ENCODE measurements around the gene PROP1.
"Not testable (repeated sequence)": the region's sequence is repeated elsewhere in the genome, so short reads cannot be mapped to it uniquely, and the experiment has no call there.

Gene PROP1

DNA sequence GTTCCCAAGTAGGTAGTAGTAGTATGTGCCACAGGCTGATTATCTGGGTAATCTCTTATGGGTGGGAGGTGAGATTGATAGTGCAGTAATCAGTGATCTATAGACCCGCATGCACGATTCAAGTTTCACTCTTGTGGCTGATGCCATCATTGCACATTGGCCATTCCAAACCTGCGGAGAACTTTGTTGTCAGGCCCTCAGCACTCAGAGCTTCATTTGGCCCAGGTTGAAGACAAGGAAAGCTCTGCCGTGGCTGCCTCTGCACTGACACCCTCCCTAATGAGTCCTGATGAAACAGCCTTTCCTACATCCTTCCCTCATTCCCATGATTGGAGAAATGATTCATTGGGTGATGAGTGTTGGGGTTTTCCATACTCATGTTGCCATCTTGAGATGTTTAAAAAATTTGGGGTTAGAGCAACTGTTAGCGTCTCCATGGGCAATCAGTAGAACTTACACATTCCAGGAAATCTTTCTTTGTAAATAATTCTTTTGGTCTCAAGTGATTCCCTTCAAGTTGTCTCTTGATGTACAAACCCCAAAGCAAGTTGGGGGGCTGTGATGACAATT lies 22.9 kb downstream of the PROP1 start:
- Histone ChIP-seq H2AFZ (ENCODE audit: low read depth) (no peak overlapping the region), H3K4me2 (no peak overlapping the region), H3K27me3 (ENCODE audit: insufficient read depth, low read depth) (no peaks in the 10 kb centered on the region)

DNA sequence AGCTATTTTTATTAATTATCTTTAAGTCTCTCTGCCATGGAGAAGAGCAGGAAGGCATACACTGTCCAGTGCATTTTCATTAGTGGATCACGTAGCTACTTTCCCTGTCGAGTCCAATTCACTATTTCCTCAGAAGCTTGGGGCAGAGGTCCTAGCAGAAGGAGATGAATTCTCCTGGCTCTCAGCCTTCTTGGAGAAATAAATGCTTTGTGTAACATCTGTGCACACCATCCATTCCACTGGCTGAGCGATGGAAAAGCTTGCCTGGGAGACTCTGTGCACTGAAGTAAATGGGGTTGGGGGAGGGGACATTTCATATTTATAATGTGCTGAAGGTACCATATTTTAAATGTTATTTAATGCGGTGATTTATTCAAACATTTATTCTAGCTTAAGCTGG lies 23.4 kb downstream of the PROP1 start:
- no peak overlapping the region for H3K4me2 ChIP-seq
- no peak overlapping the region for H3K27ac ChIP-seq
- no peaks in the 10 kb centered on the region for H3K4me1 ChIP-seq (ENCODE audit: low read depth, poor library complexity, severe bottlenecking)
- TF ChIP-seq, protein P1, sequence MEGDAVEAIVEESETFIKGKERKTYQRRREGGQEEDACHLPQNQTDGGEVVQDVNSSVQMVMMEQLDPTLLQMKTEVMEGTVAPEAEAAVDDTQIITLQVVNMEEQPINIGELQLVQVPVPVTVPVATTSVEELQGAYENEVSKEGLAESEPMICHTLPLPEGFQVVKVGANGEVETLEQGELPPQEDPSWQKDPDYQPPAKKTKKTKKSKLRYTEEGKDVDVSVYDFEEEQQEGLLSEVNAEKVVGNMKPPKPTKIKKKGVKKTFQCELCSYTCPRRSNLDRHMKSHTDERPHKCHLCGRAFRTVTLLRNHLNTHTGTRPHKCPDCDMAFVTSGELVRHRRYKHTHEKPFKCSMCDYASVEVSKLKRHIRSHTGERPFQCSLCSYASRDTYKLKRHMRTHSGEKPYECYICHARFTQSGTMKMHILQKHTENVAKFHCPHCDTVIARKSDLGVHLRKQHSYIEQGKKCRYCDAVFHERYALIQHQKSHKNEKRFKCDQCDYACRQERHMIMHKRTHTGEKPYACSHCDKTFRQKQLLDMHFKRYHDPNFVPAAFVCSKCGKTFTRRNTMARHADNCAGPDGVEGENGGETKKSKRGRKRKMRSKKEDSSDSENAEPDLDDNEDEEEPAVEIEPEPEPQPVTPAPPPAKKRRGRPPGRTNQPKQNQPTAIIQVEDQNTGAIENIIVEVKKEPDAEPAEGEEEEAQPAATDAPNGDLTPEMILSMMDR (conservative IDR thresholded peaks at IDR 0.05; ENCODE audit: low read depth, low read length) = no peak
- H4K20me1 ChIP-seq (ENCODE audit: insufficient read depth) = no peaks in the 10 kb centered on the region
- H3K27me3 ChIP-seq (ENCODE audit: insufficient read depth, low read depth) = no peaks in the 10 kb centered on the region
- H3K79me2 ChIP-seq (ENCODE audit: insufficient read depth, low read depth) = no peaks in the 10 kb centered on the region
- no peak overlapping the region for H2AFZ ChIP-seq (ENCODE audit: low read depth)
- no peaks in the 10 kb centered on the region for H3K36me3 ChIP-seq (ENCODE audit: insufficient read depth)
- no peak overlapping the region for H3K4me3 ChIP-seq (IDR thresholded peaks at IDR 0.05; ENCODE audit: insufficient read depth, low read depth, low read length)
- H3K9ac ChIP-seq = no peak overlapping the region

More for the DNA sequence above, 22.9 kb downstream of the PROP1 start:
- no peak overlapping the region for H3K4me3 ChIP-seq (IDR thresholded peaks at IDR 0.05; ENCODE audit: insufficient read depth, low read depth, low read length)
- no peaks in the 10 kb centered on the region for H4K20me1 ChIP-seq (ENCODE audit: insufficient read depth)
- H3K4me1 ChIP-seq (ENCODE audit: low read depth, poor library complexity, severe bottlenecking) = no peaks in the 10 kb centered on the region
- no peaks in the 10 kb centered on the region for H3K79me2 ChIP-seq (ENCODE audit: insufficient read depth, low read depth)
- H3K36me3 ChIP-seq (ENCODE audit: insufficient read depth) = no peaks in the 10 kb centered on the region
- TF ChIP-seq, protein P1 (conservative IDR thresholded peaks at IDR 0.05; ENCODE audit: low read depth, low read length) = no peak
- H3K9ac ChIP-seq = no peak overlapping the region
- no peak overlapping the region for H3K27ac ChIP-seq

DNA sequence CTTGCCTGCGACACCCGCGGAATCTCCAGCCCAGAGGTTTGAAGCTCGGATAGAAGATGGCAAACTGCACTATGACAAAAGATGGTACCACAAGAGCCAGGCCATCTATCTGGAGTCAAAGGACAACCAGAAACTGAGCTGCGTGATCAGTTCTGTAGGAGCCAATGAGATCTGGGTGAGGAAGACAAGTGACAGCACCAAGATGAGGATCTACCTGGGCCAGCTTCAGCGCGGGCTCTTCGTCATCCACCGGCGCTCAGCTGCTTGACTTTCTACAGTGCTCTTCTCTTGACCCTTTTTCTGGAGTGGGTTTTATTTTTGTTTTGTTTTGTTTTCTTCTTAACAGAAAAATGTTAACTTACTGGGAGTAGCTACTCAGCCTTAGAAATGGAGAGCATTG lies 24.0 kb downstream of the PROP1 start:
- not testable (repeated sequence) for H3K4me2 ChIP-seq; H3K36me3 ChIP-seq (ENCODE audit: insufficient read depth); H3K4me1 ChIP-seq (ENCODE audit: low read depth, poor library complexity, severe bottlenecking); H3K79me2 ChIP-seq (ENCODE audit: insufficient read depth, low read depth); H3K9ac ChIP-seq; H3K27me3 ChIP-seq (ENCODE audit: insufficient read depth, low read depth); H3K4me3 ChIP-seq (IDR thresholded peaks at IDR 0.05; ENCODE audit: insufficient read depth, low read depth, low read length); H4K20me1 ChIP-seq (ENCODE audit: insufficient read depth); H3K27ac ChIP-seq; H2AFZ ChIP-seq (ENCODE audit: low read depth)

DNA sequence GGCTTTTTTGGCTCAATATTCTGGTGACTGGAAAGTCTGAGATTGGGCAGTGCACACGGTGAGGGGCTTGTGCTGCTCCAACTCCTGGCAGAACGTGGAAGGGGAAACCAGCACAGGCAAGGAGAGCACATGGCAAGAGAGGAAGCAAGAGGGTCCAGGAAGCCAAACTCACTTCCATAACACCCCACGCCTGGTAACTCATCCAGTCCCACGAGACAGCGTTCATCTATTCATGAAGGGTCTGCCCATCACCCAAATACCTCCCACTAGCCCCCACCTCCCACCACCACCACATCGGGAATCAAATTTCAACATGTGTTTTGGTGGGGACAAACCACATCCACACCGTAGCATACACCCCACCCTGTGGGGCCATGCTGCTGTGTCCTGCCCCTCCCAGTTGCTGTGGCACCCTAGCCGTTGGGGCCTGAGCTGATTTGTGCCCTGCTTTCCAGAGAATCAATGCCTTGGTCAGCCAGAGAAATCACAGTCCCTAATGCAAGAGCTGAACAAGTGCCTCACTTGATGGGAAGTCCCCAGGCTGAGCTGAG lies 27.3 kb downstream of the PROP1 start:
- Histone ChIP-seq H3K36me3 (ENCODE audit: insufficient read depth) (no peaks in the 10 kb centered on the region), H3K79me2 (ENCODE audit: insufficient read depth, low read depth) (no peaks in the 10 kb centered on the region), H4K20me1 (ENCODE audit: insufficient read depth) (no peaks in the 10 kb centered on the region), H3K4me3 (IDR thresholded peaks at IDR 0.05; ENCODE audit: insufficient read depth, low read depth, low read length) (no peak overlapping the region), H3K9ac (no peak overlapping the region), H3K4me1 (ENCODE audit: low read depth, poor library complexity, severe bottlenecking) (no peaks in the 10 kb centered on the region), H2AFZ (ENCODE audit: low read depth) (no peak overlapping the region), H3K4me2 (no peak overlapping the region), H3K27me3 (ENCODE audit: insufficient read depth, low read depth) (no peaks in the 10 kb centered on the region), H3K27ac (no peak overlapping the region)
- TF ChIP-seq, protein P1 (conservative IDR thresholded peaks at IDR 0.05; ENCODE audit: low read depth, low read length) = no peak

DNA sequence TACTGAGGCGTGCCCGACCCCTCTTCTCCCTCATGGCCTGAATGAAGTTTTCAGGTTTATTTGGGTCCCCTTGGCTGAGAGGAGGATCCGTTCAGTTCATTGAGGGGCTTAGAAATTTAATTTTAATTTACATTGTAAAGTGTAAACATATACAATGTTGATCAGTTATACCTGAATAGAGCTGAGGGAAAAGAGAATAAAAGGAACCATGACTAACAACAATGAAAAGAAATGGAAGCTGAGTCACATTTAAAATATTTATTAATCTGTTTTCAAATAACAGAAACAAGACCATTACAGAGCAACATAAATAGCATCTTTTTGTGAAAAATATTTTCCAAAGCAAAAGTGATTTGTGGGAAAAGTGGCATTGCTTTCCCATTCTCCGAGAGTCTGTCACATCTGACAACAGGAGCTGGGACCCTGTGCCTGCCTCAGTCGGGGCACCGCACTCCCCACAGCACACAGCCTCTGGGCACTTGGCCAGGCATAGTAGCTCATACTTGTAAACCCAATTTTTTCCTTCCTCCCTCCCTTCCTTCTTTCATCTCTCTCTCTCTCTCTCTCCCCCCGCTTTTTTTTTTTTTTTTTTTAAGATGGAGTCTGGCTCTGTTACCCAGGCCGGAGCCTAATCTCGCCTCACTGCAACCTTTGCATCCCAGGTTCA lies 28.7 kb downstream of the PROP1 start:
- Histone ChIP-seq H3K27me3 (ENCODE audit: insufficient read depth, low read depth) (no peaks in the 10 kb centered on the region), H3K4me3 (IDR thresholded peaks at IDR 0.05; ENCODE audit: insufficient read depth, low read depth, low read length) (no peak overlapping the region), H3K9ac (no peak overlapping the region), H4K20me1 (ENCODE audit: insufficient read depth) (no peaks in the 10 kb centered on the region), H2AFZ (ENCODE audit: low read depth) (no peak overlapping the region), H3K79me2 (ENCODE audit: insufficient read depth, low read depth) (no peaks in the 10 kb centered on the region), H3K4me2 (no peak overlapping the region), H3K4me1 (ENCODE audit: low read depth, poor library complexity, severe bottlenecking) (no peaks in the 10 kb centered on the region), H3K27ac (no peak overlapping the region), H3K36me3 (ENCODE audit: insufficient read depth) (no peaks in the 10 kb centered on the region)
- TF ChIP-seq, protein P1 (conservative IDR thresholded peaks at IDR 0.05; ENCODE audit: low read depth, low read length) = no peak
